ENCODE results near the gene SBK3.
"Not testable (repeated sequence)": the region's sequence is repeated elsewhere in the genome, so short reads cannot be mapped to it uniquely, and the experiment has no call there.

The SBK3 gene

GRCh38 chr19:55573929-55574328 is 28.6 kb upstream of the SBK3 start:
- not testable (repeated sequence) for DNase-seq

DNA sequence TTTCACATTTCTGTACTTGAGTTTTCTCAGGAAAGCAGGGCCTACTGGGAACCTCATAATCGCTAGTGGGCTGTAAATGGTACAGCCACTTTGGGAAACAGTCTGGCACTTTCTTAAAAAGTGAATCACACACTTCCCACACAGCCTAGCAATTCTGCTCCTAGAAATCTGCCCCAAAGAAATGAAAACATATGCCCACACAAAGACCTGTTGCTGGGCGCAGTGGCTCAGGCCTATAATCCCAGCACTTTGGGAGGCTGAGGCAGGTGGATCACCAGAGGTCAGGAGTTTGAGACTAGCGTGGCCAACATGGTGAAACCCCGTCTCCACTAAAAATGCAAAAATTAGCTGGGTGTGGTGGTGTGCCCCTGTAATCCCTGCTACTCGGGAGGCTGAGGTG is 24.1 kb upstream of the SBK3 start:
- not testable (repeated sequence) for DNase-seq

DNA sequence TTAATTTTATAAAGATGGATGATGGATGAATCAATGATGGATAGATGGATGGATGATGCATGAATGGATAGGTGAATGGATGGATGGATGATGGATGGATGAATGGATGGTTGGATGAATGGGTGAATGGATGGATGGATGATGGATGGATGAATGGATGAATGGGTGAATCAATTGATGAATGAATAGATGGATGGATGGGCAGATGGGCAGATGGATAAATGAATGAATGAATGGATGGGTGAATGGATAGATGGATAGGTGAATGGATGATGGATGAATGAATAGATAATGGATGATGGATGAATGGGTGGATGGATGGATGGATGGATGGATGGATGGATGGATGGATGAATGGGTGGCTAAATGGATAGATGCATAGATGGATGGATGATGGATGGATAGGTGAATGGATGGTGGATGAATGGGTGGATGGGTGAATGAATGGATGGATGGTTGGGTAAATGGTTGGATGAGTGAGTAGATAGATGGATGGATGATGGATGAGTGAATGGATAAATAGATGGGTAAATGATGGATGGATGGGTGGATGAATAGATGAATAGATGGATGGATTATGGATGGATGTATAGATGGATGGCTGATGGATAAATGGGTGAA is 22.5 kb upstream of the SBK3 start:
- no peak for DNase-seq

DNA sequence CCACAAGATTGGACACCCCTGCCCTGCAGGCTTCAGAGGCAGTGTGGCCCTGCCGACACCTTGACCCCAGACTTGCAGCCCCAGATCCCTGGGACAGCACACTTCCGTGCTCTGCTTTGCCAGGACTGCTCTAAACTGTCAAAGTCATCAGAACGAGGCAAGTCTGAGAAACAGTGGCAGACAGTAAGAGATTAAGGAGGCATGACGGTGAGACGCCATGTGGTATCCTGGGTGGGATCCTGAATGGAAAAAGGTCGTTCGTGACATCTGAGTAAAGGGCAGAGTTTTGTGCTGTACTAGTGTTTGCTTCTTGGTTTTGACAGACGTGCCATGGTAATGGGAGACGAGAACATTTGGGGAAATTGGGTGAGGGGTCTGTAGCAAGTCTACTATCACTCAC is 21.5 kb upstream of the SBK3 start:
- no peak for DNase-seq

- no peak for DNase-seq
Measured at GRCh38 chr19:55563261-55563690, 17.9 kb upstream of the SBK3 start.

DNA sequence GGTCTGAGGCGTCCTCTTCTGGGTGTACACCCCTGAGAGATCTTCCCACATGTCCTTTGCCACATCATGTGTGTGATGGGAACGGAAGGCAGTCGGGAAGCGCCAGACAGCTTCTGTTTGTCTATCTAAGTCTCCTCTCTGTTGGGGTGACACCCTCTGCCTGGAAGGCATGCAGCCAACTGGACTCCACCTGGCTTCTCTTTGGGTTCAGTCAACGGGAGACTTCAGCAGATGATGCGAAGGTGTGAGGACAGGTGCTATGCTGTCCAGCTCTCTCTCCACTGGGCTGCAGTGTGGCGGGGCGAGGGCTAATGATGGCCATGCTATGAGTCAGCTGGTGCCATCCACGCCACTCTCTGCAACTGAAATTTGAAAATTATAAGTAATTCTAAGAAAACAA is 14.3 kb upstream of the SBK3 start:
- DNase-seq = no peak

GRCh38 chr19:55554741-55555152 is 9.4 kb upstream of the SBK3 start:
- DNase-seq = no peak

GRCh38 chr19:55554302-55554701 is 9.0 kb upstream of the SBK3 start:
- no peak for DNase-seq

DNA sequence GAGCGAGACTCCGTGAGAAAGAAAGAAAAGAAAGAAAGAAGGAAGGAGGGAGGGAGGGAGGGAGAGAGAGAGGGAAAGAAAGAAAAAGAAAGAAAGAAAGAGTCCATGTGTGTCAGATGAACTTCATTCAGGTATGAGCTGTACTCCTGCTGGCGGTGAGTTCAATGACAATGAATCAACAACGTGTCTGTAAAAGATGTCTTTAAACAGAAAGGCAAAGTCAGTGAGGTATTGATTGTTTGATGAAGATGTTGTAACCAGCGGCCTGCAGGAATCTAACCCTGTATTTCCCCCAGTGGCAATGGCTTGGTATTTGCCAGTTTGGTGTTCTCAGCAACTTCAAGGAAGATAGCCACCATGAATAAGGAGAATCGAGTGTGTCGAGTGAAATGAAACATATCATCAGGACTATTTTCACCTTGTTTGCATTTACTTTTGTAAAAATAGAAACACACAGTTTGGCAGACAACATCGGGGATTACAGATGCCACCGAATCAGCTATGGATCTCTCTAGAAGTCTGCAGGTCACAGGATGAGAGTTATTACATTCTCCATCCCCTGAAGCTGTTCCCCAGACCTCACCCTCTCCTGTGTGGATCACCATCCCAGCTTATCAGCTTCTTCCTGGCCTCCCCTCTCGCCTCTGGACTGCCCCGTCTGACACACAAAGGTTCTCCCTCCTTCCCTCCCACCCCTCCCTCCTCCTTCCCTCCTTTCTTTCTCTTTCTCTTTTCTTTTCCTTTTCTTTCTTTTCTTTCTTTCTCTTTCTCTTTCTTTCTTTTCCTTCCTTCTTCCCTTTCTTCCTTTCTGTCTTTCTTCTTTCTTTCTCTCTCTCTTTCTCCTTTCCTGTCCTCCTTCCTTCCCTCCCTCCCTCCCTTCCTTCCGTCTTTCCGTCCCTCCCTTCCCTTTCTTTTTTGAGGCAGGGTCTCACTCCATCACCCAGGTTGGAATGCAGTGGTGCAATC is 8.2 kb upstream of the SBK3 start:
- DNase-seq = no peak

GRCh38 chr19:55552620-55553019 is 7.3 kb upstream of the SBK3 start:
- peak; percentile 62 for DNase-seq

DNA sequence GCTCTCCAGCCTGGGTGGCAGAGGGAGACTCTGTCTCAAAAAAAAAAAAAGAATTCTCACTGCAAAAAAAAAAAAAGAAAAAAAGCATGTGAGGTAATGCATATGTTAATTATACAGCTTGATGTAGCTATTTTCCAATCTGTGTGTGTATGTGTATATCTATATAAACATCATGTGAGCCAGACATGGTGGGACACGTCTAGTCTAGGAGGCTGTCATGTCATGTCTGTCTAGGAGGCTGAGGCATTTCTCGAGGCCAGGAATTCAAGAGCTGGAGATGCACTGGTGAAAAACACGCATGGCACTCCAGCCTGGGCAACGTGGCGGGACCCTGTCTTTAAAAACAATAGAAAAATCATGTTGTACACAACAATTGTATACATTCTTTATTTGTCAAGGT is 6.9 kb upstream of the SBK3 start:
- DNase-seq = no peak

- no peak for DNase-seq
Measured at GRCh38 chr19:55550321-55550650, 4.9 kb upstream of the SBK3 start.

DNA sequence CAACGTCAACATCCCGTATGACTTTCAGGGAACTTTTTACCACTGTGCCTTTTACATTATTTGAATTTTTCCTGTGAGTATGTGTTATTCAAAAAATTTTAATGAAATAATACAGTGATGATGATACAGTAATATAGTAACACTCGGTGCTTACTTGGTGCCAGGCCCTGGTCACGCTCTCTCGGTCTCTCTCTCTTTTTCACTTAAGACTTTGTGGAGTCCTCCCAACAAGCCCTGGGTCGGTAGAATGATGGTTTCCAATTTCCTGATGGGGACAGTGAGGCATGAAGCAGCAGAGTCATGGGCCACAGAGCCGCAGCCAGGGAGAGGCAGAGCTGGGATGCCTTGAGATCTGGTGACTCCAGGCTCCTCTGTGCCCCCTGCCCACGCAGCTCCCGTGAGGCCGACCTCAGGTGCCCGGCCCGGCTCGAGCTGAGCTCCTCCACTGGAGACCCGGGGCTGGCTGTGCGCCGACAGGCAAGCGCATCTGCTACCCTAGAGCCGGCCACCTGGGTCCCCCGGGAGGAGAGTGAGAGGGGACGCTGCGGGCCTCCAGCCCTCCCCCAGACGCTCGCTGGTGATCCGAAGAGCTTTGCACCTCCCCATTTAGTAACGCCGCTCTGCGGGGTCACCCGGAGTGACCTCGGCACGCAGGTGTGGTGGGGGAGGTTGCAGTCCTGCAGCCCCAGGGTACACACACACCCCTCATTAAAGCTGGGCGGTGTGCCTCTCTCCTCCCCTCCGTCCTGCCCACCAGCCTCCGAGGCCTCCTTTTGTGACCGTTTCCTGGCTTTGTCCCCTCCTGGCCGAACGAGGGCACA is 4.4 kb upstream of the SBK3 start:
- DNase-seq = peak; percentile 89

- DNase-seq = no peak
Measured at GRCh38 chr19:55546822-55547614, 1.7 kb upstream of the SBK3 start.

- no peak for DNase-seq
Measured at GRCh38 chr19:55546011-55546410, 668 bp upstream of the SBK3 start.

- no peak for DNase-seq
Measured at GRCh38 chr19:55544776-55545439, 435 bp downstream of the SBK3 start.

GRCh38 chr19:55544014-55544413 is 1.3 kb downstream of the SBK3 start:
- no peak for DNase-seq

- DNase-seq = no peak
Measured at GRCh38 chr19:55543567-55543966, 1.8 kb downstream of the SBK3 start.

GRCh38 chr19:55542292-55542855 is 3.0 kb downstream of the SBK3 start:
- no peak for DNase-seq

DNA sequence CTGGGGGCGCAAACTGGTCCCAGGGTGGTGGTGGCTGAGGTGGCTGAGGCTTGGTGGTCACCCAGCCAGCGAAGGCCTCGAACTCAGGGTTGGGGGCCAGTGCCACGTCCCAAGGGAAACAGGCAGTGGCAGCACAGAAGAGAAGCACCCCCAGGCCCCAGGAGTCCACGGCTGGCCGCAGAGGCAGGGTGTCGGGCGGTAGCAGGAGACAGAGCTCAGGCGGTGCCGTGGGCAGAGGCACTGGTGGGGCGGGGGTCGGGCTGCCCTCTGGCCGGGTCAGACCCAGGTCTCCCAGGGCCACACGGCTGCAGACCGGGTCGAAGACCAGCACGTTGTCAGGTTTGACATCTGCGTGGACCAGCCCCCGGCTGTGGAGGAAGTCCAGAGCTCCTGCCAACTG is 4.3 kb downstream of the SBK3 start:
- no peak for DNase-seq

- no peak for DNase-seq
Measured at GRCh38 chr19:55540619-55541018, 4.7 kb downstream of the SBK3 start.
